Thoracic aorta (tissue), 2 donors: Measurements from ENCODE around the gene HELB. TPM values are rescaled to one million over a fixed set of nuclear protein-coding genes. Genes with fewer than 3 reads are reported as not detected.

ENCODE experiments used
- ATAC-seq: fragments of 150-250 bp; one replicate; pipeline ENCODE4 v1.8.0; 2017; ENCODE audit warnings: low read depth; ENCODE audit not compliant: insufficient number of reproducible peaks, low FRiP score
- DNase-seq: peaks from one replicate; pipeline ENCODE4 v3.0.0-alpha.2; 2020; ENCODE audit warnings: low spot score
- H3K27ac ChIP-seq, 2 donors: fragments of 200-600 bp; sonication (generic); 1 replicate in 1 of 2; 2 replicates in 1 of 2; pipeline ENCODE4 v1.5.1; 2016; ENCODE audit warnings: mild to moderate bottlenecking in 2 of 2, moderate library complexity in 2 of 2
- H3K27me3 ChIP-seq: fragments of 200-600 bp; sonication (generic); replicated peaks from 2 replicates; pipeline ENCODE4 v1.6.0; 2016; ENCODE audit warnings: mild to moderate bottlenecking; ENCODE audit not compliant: insufficient read depth
- H3K36me3 ChIP-seq: fragments of 200-600 bp; sonication (generic); one replicate; pipeline ENCODE4 v1.5.1; 2016
- H3K4me1 ChIP-seq, 2 donors: fragments of 200-600 bp; sonication (generic); 1 replicate in 1 of 2; 2 replicates in 1 of 2; pipeline versions ENCODE4 v1.5.1 to v1.6.0; 2016; ENCODE audit warnings: low read depth in 2 of 2, mild to moderate bottlenecking in 1 of 2; ENCODE audit not compliant: control insufficient read depth in 1 of 2
- H3K4me3 ChIP-seq: fragments of 200-600 bp; sonication (generic); 2 replicates; pipeline ENCODE4 v1.5.1; 2016; ENCODE audit warnings: mild to moderate bottlenecking
- H3K9me3 ChIP-seq: fragments of 200-600 bp; sonication (generic); 2 replicates; pipeline ENCODE4 v1.5.1; 2016
- total RNA-seq, 2 donors: library from RNA; depleted of rRNA; stranded (reverse); fragments of >200 nt; gene quantifications; one replicate each; pipeline versions ENCODE4 v1.1.0 to v1.2.3, GENCODE V29; 2016
- TF ChIP-seq, protein P1 (sequence below): fragments of 200-600 bp; sonication (generic); IDR thresholded peaks from one replicate; pipeline ENCODE4 v1.5.1; 2019; ENCODE audit warnings: antibody characterized with exemption

Gene HELB
- total RNA-seq, 2 donors from 2014 or later = 1.2 to 10.2 TPM

- TF ChIP-seq, protein P1, sequence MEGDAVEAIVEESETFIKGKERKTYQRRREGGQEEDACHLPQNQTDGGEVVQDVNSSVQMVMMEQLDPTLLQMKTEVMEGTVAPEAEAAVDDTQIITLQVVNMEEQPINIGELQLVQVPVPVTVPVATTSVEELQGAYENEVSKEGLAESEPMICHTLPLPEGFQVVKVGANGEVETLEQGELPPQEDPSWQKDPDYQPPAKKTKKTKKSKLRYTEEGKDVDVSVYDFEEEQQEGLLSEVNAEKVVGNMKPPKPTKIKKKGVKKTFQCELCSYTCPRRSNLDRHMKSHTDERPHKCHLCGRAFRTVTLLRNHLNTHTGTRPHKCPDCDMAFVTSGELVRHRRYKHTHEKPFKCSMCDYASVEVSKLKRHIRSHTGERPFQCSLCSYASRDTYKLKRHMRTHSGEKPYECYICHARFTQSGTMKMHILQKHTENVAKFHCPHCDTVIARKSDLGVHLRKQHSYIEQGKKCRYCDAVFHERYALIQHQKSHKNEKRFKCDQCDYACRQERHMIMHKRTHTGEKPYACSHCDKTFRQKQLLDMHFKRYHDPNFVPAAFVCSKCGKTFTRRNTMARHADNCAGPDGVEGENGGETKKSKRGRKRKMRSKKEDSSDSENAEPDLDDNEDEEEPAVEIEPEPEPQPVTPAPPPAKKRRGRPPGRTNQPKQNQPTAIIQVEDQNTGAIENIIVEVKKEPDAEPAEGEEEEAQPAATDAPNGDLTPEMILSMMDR = no peak
- no peaks in the 10 kb centered on the region for H3K27me3 ChIP-seq
- no peak for ATAC-seq
Measured at GRCh38 chr12:66287275-66287674, 15.0 kb upstream of the HELB start.

DNA sequence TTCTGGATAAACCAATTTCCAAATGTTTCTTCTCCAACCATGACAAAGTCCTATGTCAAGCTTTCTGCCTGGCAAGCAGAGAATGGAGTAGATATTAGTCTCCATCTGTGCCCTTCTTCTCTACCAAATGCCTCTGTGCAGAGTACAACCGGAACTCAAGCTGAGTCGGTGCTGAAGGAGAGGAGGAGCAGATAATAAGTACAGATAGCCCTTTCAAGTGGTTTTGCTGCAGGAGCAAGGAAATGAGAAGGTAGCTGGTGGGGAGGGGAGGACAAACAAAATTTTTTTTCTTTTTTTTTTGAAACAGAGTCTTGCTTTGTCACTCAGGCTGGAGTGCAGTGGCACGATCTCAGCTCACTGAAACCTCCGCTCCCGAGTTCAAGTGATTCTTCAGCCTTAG, 14.2 kb upstream of the HELB start:
- Histone ChIP-seq H3K27ac (no peak overlapping the region), H3K27me3 (no peaks in the 10 kb centered on the region), H3K4me1 (no peaks in the 10 kb centered on the region), H3K9me3 (no peaks in the 10 kb centered on the region), H3K36me3 (no peaks in the 10 kb centered on the region), H3K4me3 (no peak overlapping the region)
- DNase-seq (no peak), ATAC-seq (no peak)
- TF ChIP-seq, protein P1 = no peak

More at GRCh38 chr12:66287275-66287674, 15.0 kb upstream of the HELB start:
- no peak for DNase-seq
- H3K36me3 ChIP-seq = no peaks in the 10 kb centered on the region
- no peaks in the 10 kb centered on the region for H3K9me3 ChIP-seq
- H3K4me3 ChIP-seq = no peak overlapping the region
- no peaks in the 10 kb centered on the region for H3K4me1 ChIP-seq
- H3K27ac ChIP-seq = no peak overlapping the region

- no peak overlapping the region for H3K27ac ChIP-seq
- no peak for ATAC-seq
- DNase-seq = no peak
- H3K4me3 ChIP-seq = no peak overlapping the region
- no peaks in the 10 kb centered on the region for H3K9me3 ChIP-seq
- TF ChIP-seq, protein P1 = no peak
- H3K27me3 ChIP-seq = no peaks in the 10 kb centered on the region
- H3K4me1 ChIP-seq = no peaks in the 10 kb centered on the region
- H3K36me3 ChIP-seq = no peaks in the 10 kb centered on the region
Measured at GRCh38 chr12:66289485-66289884, 12.8 kb upstream of the HELB start.

DNA sequence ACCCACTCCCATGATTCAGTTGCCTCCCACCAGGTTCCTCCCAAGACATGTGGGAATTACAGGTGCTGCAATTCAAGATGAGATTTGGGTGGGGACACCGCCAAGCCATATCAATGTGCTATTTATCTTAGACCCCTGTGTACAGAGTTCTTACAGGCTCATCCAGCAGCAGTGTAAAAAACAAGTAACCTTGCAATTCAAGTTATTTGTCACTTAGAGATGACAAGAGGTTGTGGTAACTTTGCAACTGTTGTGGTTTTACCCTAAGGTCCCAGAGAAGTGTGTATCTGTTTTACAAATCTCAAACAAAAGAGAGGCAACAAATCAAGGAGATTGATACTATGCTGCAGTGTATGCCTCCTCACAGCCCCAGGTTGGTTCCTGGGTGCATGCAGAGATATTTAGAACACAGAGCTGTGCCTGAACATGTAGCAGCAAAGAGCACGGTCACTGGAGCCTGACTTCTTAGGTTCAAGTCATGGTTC, 11.5 kb upstream of the HELB start:
- Histone ChIP-seq H3K36me3 (no peaks in the 10 kb centered on the region), H3K4me1 (no peaks in the 10 kb centered on the region), H3K27ac (no peak overlapping the region), H3K4me3 (no peak overlapping the region), H3K9me3 (no peaks in the 10 kb centered on the region), H3K27me3 (no peaks in the 10 kb centered on the region)
- TF ChIP-seq, protein P1 = no peak
- DNase-seq (no peak), ATAC-seq (no peak)

DNA sequence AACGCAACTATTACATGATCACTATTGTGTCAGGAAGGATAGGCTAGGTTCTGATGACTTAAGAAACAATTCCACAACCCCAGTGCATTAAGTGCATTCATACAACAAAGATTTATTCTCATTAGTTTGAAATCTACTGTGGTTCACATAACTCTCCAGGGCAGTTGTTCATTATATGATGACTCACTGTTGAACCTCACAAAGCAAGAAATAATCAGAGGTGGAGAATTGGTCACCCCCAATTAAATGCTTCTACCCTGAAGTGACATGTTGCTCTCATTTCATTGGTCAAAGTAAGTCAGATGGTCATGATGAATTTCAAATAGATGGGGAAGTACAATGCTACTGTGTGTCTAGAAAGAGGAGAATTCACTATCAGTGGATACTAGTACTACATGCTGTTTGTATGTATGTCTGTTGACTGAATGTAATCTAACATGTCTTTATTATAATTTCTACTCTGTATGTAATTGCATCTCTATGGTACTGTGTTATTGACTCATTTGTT, 6.1 kb upstream of the HELB start:
- ATAC-seq (no peak), DNase-seq (no peak)
- H3K27ac ChIP-seq = no peak overlapping the region
- H3K4me3 ChIP-seq = no peak overlapping the region
- TF ChIP-seq, protein P1 = no peak
- H3K9me3 ChIP-seq = no peaks in the 10 kb centered on the region
- no peaks in the 10 kb centered on the region for H3K36me3 ChIP-seq
- no peaks in the 10 kb centered on the region for H3K4me1 ChIP-seq
- no peaks in the 10 kb centered on the region for H3K27me3 ChIP-seq
